Measurements from ENCODE around the gene PPP1R37. TPM values are rescaled to one million over a fixed set of nuclear protein-coding genes. Genes with fewer than 3 reads are reported as not detected.

The PPP1R37 gene
- total RNA-seq, 2 experiments from 2014 or later = 20.9 to 21.2 TPM

DNA sequence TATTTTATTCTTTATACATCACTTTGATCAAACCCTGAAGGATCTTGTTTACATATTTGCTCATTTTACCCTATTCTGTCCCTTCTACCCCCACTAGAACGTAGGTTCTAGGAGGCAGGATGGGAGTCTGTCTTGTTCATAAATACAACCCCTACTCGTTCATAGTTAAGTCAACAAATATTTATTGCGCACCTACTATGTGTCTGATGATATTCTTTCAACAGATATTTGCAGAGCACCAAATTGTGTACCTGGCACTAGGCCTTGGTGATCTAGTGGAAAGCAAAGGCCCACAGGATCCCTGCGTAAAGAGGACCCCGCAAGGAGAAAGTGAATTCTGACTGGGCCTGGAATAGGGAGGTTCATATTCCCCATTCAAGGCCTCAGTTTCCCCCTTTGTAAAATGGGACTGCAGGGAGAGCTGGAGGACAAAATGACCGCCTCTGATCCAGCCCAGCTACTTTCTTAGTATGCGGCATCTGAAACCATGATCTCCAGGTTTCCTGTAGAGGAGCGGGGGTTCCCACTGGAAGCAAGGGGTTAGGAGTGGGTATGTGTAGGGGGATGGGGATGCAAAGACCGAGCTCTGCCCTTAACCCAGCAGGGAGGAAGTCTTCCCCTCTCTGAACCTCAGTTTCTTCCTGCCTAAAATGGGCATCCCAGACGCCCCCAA is 14.5 kb upstream of the PPP1R37 start:
- peaks cover 32% of the 10 kb centered on the region for H3K36me3 Mint-ChIP-seq (ENCODE audit: low read depth)
- ATAC-seq = peak; percentile 7
- no peaks in the 10 kb centered on the region for H3K9me3 Mint-ChIP-seq
- no peaks in the 10 kb centered on the region for H3K27me3 Mint-ChIP-seq
- ChIA-PET POLR2A (interaction anchor here (0.7 to 2.9 kb wide), 9 partner anchors 9 to 93 kb away, joined by 3 to 18 read pairs (median 4); partner anchors contain the start of genes CLASRP and PPP1R37), CTCF (interaction anchor here (0.8 to 3.0 kb wide), 7 partner anchors 9 to 400 kb away, joined by 3 to 14 read pairs (median 6); partner anchors contain the start of genes BLOC1S3 and TRAPPC6A)
- H3K27ac Mint-ChIP-seq = peak overlapping the region; percentile 91
- TF ChIP-seq, protein P1, sequence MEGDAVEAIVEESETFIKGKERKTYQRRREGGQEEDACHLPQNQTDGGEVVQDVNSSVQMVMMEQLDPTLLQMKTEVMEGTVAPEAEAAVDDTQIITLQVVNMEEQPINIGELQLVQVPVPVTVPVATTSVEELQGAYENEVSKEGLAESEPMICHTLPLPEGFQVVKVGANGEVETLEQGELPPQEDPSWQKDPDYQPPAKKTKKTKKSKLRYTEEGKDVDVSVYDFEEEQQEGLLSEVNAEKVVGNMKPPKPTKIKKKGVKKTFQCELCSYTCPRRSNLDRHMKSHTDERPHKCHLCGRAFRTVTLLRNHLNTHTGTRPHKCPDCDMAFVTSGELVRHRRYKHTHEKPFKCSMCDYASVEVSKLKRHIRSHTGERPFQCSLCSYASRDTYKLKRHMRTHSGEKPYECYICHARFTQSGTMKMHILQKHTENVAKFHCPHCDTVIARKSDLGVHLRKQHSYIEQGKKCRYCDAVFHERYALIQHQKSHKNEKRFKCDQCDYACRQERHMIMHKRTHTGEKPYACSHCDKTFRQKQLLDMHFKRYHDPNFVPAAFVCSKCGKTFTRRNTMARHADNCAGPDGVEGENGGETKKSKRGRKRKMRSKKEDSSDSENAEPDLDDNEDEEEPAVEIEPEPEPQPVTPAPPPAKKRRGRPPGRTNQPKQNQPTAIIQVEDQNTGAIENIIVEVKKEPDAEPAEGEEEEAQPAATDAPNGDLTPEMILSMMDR (IDR thresholded peaks at IDR 0.05) = no peak
- peaks cover 40% of the 10 kb centered on the region for H3K4me1 Mint-ChIP-seq (ENCODE audit: low read depth)
- DNase-seq = no peak
- intact Hi-C loops (cut with micrococcal nuclease) = no loop called here
- H3K4me3 Mint-ChIP-seq = peak overlapping the region; percentile 98

DNA sequence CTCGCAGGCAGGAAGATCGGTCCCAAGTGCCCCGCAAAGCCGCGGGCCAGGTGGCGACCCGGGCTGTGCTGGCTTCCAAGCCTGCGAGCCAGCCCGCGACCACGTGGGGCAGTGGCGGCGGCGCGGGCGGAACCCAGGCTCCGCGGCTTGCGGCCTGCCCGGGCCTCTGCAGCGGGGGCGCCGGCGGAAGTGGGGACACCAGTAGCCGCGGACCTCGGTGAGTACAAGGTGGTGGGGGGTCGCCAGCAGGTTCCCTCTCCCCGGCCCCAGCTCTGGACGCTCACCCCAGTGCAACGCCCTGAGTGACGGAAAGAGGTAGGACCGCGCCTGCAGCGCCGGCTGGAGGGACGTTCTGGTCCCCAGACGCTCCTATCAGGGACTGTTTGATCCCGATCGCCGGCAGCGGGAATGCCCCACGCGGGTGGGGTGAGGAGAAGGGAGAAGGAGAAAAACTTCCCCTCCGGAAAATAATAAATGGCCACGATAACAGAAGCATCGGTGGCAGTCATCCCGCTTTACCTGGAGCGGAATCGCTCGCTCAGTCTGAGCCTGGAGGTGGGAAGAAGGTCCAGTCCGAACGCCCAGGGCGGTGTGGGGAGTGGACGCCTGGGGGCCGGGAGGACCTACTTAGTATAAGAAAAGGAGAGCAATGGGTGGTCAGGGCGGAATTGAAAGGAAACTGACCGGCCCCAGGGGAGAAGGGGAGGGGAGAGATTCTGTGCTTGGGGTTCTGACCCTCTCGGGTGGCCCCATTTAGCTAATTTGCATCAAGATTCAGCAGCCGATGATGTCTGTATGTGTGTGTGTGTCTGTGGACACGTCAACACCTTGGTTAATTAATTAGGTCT is 13.7 kb upstream of the PPP1R37 start, which contains the start of gene GEMIN7:
GEMIN7 (plus strand) TSS at position 198 of the 848 bp plus-strand sequence. CDS start 10,855 bp downstream, outside the sequence.
- intact Hi-C loops (cut with micrococcal nuclease) = no loop called here
- Mint-ChIP-seq H3K36me3 (ENCODE audit: low read depth) (peaks cover 32% of the 10 kb centered on the region), H3K9me3 (no peaks in the 10 kb centered on the region), H3K27ac (peak within 1 kb of the TSS; percentile 91), H3K27me3 (no peaks in the 10 kb centered on the region), H3K4me1 (ENCODE audit: low read depth) (peaks cover 40% of the 10 kb centered on the region), H3K4me3 (peak within 1 kb of the TSS; percentile 98)
- TF ChIP-seq, protein P1 (IDR thresholded peaks at IDR 0.05) = no peak
- ChIA-PET POLR2A (interaction anchor here (0.7 to 2.9 kb wide), 11 partner anchors 8 to 99 kb away, joined by 3 to 18 read pairs (median 4); partner anchors contain the start of genes BLOC1S3, CLASRP, PPP1R37 and TRAPPC6A), CTCF (interaction anchor here (0.8 to 3.0 kb wide), 8 partner anchors 8 to 399 kb away, joined by 3 to 14 read pairs (median 5); partner anchors contain the start of genes BLOC1S3 and TRAPPC6A)
- ATAC-seq (peak; percentile 68), DNase-seq (peak; percentile 84)

DNA sequence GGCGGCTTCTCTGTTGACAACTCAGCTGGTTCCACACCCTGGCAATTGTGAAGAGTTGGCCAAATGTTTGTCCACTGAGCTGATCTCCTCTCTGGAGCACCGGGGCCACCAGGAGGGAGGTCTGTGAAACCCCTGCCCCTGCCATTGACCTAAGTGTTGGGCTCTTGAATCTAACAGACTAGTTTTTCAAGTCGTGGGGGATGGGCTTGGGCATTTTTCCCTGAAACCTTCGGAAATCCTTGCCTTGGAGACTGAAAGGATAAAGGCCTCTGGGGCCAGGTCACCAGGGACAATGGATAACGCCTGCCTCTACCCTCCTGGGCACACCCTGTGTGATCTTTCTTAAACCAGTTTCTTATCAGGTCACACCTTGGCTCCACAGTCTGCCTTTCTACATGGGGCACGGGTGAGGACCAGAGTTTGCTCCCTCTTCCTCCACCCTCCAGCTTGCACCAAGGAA is 13.0 kb upstream of the PPP1R37 start:
- no peak for DNase-seq
- H3K4me1 Mint-ChIP-seq (ENCODE audit: low read depth) = peaks cover 36% of the 10 kb centered on the region
- H3K27me3 Mint-ChIP-seq = no peaks in the 10 kb centered on the region
- ChIA-PET CTCF (interaction anchor here (1.0 to 3.0 kb wide), 5 partner anchors 12 to 107 kb away, joined by 3 to 14 read pairs (median 8); no protein-coding TSS in a partner anchor), POLR2A (interaction anchor here (1.0 to 2.9 kb wide), 6 partner anchors 10 to 99 kb away, joined by 3 to 18 read pairs (median 5); partner anchors contain the start of genes BLOC1S3, PPP1R37 and TRAPPC6A)
- no peaks in the 10 kb centered on the region for H3K9me3 Mint-ChIP-seq
- ATAC-seq = no peak
- peak overlapping the region; percentile 91 for H3K27ac Mint-ChIP-seq
- H3K4me3 Mint-ChIP-seq = peak overlapping the region; percentile 98
- intact Hi-C loops (cut with micrococcal nuclease) = no loop called here
- TF ChIP-seq, protein P1 (IDR thresholded peaks at IDR 0.05) = no peak
- H3K36me3 Mint-ChIP-seq (ENCODE audit: low read depth) = peaks cover 27% of the 10 kb centered on the region

DNA sequence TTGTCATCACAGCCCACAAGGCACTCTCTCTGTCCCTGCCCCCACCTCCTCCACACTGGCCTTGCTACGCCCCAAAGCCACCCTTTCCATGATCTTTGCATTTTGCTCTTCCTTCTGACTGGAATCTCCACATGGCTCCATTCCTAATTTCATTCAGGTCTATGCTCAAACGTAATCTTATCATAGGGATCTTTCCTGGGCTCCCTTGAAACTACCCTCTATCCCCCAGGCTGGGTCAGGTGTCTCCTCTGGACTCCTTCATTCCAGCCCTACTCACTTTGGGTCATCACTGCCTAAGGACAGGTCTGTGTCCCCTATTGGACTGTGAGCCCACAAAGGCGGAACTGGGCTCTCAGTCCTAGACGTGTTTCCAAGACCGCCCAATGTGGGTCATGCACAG is 10.8 kb upstream of the PPP1R37 start:
- Mint-ChIP-seq H3K27me3 (no peaks in the 10 kb centered on the region), H3K4me1 (ENCODE audit: low read depth) (peaks cover 38% of the 10 kb centered on the region), H3K9me3 (no peaks in the 10 kb centered on the region), H3K4me3 (peak overlapping the region; percentile 50), H3K27ac (peak overlapping the region; percentile 21), H3K36me3 (ENCODE audit: low read depth) (peaks cover 34% of the 10 kb centered on the region)
- no peak for DNase-seq
- CTCF ChIA-PET = no interaction called here
- intact Hi-C loops (cut with micrococcal nuclease) = no loop called here
- POLR2A ChIA-PET = no interaction called here
- no peak for ATAC-seq
- TF ChIP-seq, protein P1 (IDR thresholded peaks at IDR 0.05) = no peak
